HG03457 (cell line): ENCODE results near the gene NRK.
"Not testable (repeated sequence)": the region's sequence is repeated elsewhere in the genome, so short reads cannot be mapped to it uniquely, and the experiment has no call there.

ENCODE experiments used
- ATAC-seq: cut with Tn5 transposase; IDR thresholded peaks from one replicate; pipeline ENCODE4 v1.9.1; 2021; ENCODE audit warnings: moderate number of reproducible peaks; ENCODE audit not compliant: unreplicated experiment

Gene NRK

GRCh38 chrX:105882581-105883275 is 60.4 kb downstream of the NRK start:
- ATAC-seq = no peak

- ATAC-seq = no peak
Observed at GRCh38 chrX:105894721-105895120, 72.4 kb downstream of the NRK start.

- ATAC-seq = no peak
Observed at GRCh38 chrX:105909576-105909975, 87.2 kb downstream of the NRK start.

- no peak for ATAC-seq
Observed at GRCh38 chrX:105910563-105911105, 88.3 kb downstream of the NRK start.

- ATAC-seq = no peak
Observed at GRCh38 chrX:105945266-105945665, 122.9 kb downstream of the NRK start.

GRCh38 chrX:105969487-105969886 is 147.1 kb downstream of the NRK start:
- no peak for ATAC-seq

GRCh38 chrX:105972690-105973386 is 150.5 kb downstream of the NRK start:
- ATAC-seq = no peak

GRCh38 chrX:105973387-105973739 is 151.0 kb downstream of the NRK start:
- ATAC-seq = no peak

GRCh38 chrX:105975382-105975781 is 153.0 kb downstream of the NRK start:
- ATAC-seq = no peak

GRCh38 chrX:105981772-105982485 is 159.6 kb downstream of the NRK start:
- no peak for ATAC-seq

GRCh38 chrX:105988487-105988886 is 166.1 kb downstream of the NRK start:
- not testable (repeated sequence) for ATAC-seq

GRCh38 chrX:105999294-105999693 is 177.0 kb downstream of the NRK start:
- ATAC-seq = no peak

- ATAC-seq = no peak
Observed at GRCh38 chrX:106000203-106000602, 177.9 kb downstream of the NRK start.

GRCh38 chrX:106000609-106001008 is 178.3 kb downstream of the NRK start:
- not testable (repeated sequence) for ATAC-seq

GRCh38 chrX:106005684-106006083 is 183.3 kb downstream of the NRK start:
- ATAC-seq = no peak

- no peak for ATAC-seq
Observed at GRCh38 chrX:106007815-106008214, 185.5 kb downstream of the NRK start.
